K562 (cell line): Measurements from ENCODE around the gene HPCAL1. TPM values are rescaled to one million over a fixed set of nuclear protein-coding genes. Genes with fewer than 3 reads are reported as not detected.

Experiments used
- ARID3B ChIP-seq: fragments of 250-450 bp; sonication (Bioruptor Pico); IDR thresholded peaks from 2 replicates; pipeline ENCODE4 v1.4.0; 2020; ENCODE audit warnings: borderline replicate concordance
- CREB5 ChIP-seq: fragments of 250-450 bp; sonication (Bioruptor Pico); IDR thresholded peaks from 2 replicates; pipeline ENCODE4 v1.5.0; 2020; ENCODE audit warnings: mild to moderate bottlenecking
- DNMT1 ChIP-seq: fragments of 450-650 bp; IDR thresholded peaks from 2 replicates; pipeline ENCODE4 v1.6.1; 2016; ENCODE audit warnings: antibody characterized with exemption, mild to moderate bottlenecking
- ESRRA ChIP-seq: fragments of 450-650 bp; IDR thresholded peaks from 2 replicates; pipeline ENCODE4 v1.6.1; 2014; ENCODE audit warnings: low read depth, mild to moderate bottlenecking, moderate library complexity, borderline replicate concordance
- ETV6 ChIP-seq, 3 experiments: fragments of 150-350 bp in 1 of 3; sonication (generic) in 1 of 3; formaldehyde crosslinking in 1 of 3; IDR thresholded peaks; 2 replicates each; pipeline versions ENCODE4 v1.6.1 to v1.8.0; 2014 to 2022; ENCODE audit warnings: borderline replicate concordance in 2 of 3, low read depth in 2 of 3, antibody characterized with exemption in 1 of 3, low read length in 1 of 3, mild to moderate bottlenecking in 1 of 3, missing genetic modification reagents in 1 of 3
- FOXJ3 ChIP-seq: sonication (generic); formaldehyde crosslinking; IDR thresholded peaks from 2 replicates; pipeline ENCODE4 v1.4.0; 2020; ENCODE audit warnings: mild to moderate bottlenecking, missing genetic modification reagents
- HMGN3 ChIP-seq: IDR thresholded peaks from 2 replicates; pipeline ENCODE4 v1.6.1; 2011; ENCODE audit warnings: borderline replicate concordance, low read depth, mild to moderate bottlenecking, mixed read lengths, low read length; ENCODE audit not compliant: insufficient read length; ENCODE audit errors: extremely low read depth
- ILK ChIP-seq: fragments of 450-650 bp; IDR thresholded peaks from 2 replicates; pipeline ENCODE4 v1.6.1; 2016; ENCODE audit warnings: missing genetic modification characterization, low read depth, mild to moderate bottlenecking, missing compliant biosample characterization, moderate library complexity, borderline replicate concordance
- KDM1A ChIP-seq, 2 experiments: fragments of 450-650 bp; IDR thresholded peaks; 2 replicates each; pipeline ENCODE4 v1.6.1; 2016; ENCODE audit warnings: mild to moderate bottlenecking in 2 of 2
- KDM5B ChIP-seq: fragments of 200-600 bp; sonication (generic); IDR thresholded peaks from 2 replicates; pipeline ENCODE4 v1.6.1; 2012; ENCODE audit warnings: low read depth, mild to moderate bottlenecking, moderate library complexity, low read length, control low read depth, inconsistent platforms; ENCODE audit not compliant: insufficient replicate concordance
- KLF16 ChIP-seq: IDR thresholded peaks from 2 replicates; pipeline ENCODE4 v1.6.1; 2016; ENCODE audit warnings: antibody characterized with exemption
- MEIS2 ChIP-seq: fragments of 450-650 bp; IDR thresholded peaks from 2 replicates; pipeline ENCODE4 v1.6.1; 2014; ENCODE audit warnings: mild to moderate bottlenecking; ENCODE audit not compliant: partially characterized antibody
- NBN ChIP-seq: fragments of 450-650 bp; IDR thresholded peaks from 2 replicates; pipeline ENCODE4 v1.6.1; 2016; ENCODE audit warnings: low read depth, mild to moderate bottlenecking
- NELFE ChIP-seq: IDR thresholded peaks from 2 replicates; pipeline ENCODE4 v1.6.1; 2011; ENCODE audit warnings: mild to moderate bottlenecking; ENCODE audit not compliant: insufficient read depth, insufficient read length
- NFIX ChIP-seq: fragments of 250-450 bp; sonication (Bioruptor Pico); IDR thresholded peaks from 2 replicates; pipeline ENCODE4 v1.4.0; 2020; ENCODE audit warnings: low read depth, mild to moderate bottlenecking, moderate library complexity
- OTX1 ChIP-seq: fragments of 450-650 bp; formaldehyde crosslinking; IDR thresholded peaks from 2 replicates; pipeline ENCODE4 v1.4.0; 2022; ENCODE audit warnings: mild to moderate bottlenecking
- PHB2 ChIP-seq: fragments of 450-650 bp; IDR thresholded peaks from 2 replicates; pipeline ENCODE4 v1.6.1; 2017; ENCODE audit warnings: low read depth
- SMAD4 ChIP-seq: fragments of 250-450 bp; sonication (Bioruptor Pico); conservative IDR thresholded peaks from 2 replicates; pipeline ENCODE4 v1.8.0; 2021; ENCODE audit warnings: inconsistent platforms, mild to moderate bottlenecking, moderate library complexity
- U2AF1 ChIP-seq: fragments of 200-400 bp; formaldehyde crosslinking; optimal IDR thresholded peaks from 2 replicates; pipeline ENCODE3; 2017; ENCODE audit warnings: mild to moderate bottlenecking, low read depth, low read length, moderate library complexity
- ZNF143 ChIP-seq: sonication (generic); formaldehyde crosslinking; IDR thresholded peaks from 2 replicates; pipeline ENCODE4 v1.9.0; 2022; ENCODE audit warnings: mild to moderate bottlenecking, missing genetic modification reagents
- ZNF282 ChIP-seq: sonication (generic); formaldehyde crosslinking; IDR thresholded peaks from 2 replicates; pipeline ENCODE4 v1.8.1; 2023; ENCODE audit warnings: missing genetic modification reagents
- ZNF41 ChIP-seq: fragments of 250-450 bp; sonication (Bioruptor Pico); conservative IDR thresholded peaks from 2 replicates; pipeline ENCODE4 v1.4.0; 2020; ENCODE audit warnings: mild to moderate bottlenecking
- ZNF512 ChIP-seq: IDR thresholded peaks from 2 replicates; pipeline ENCODE4 v1.6.1; 2016; ENCODE audit warnings: missing genetic modification characterization, missing compliant biosample characterization
- ZNF830 ChIP-seq: fragments of 250-450 bp; sonication (Bioruptor Pico); IDR thresholded peaks from 2 replicates; pipeline ENCODE4 v1.5.0; 2021; ENCODE audit warnings: mild to moderate bottlenecking
- polyA plus RNA-seq, 8 experiments: library from polyadenylated mRNA; depleted of rRNA in 4 of 8; stranded (reverse) in 5 of 8; unstranded in 3 of 8; fragments of >200 nt; fragmentation: Nextera tagmentation in 2 of 8; fragmentation: Illumina TruSeq in 1 of 8; extraction: Ambion mirVana in 2 of 8; extraction: Trizol in 1 of 8; gene quantifications; 2 replicates each; pipeline versions ENCODE4 v1.2.1 to v1.2.3, GENCODE V29; 2011 to 2014; ENCODE audit warnings: inconsistent platforms in 1 of 8, missing spikeins in 1 of 8
- total RNA-seq, 7 experiments: library from RNA; depleted of rRNA in 6 of 7; stranded (reverse); fragments of >200 nt in 6 of 7; fragmentation: Illumina TruSeq in 2 of 7; extraction: Trizol in 2 of 7; gene quantifications; 2 replicates each; pipeline versions ENCODE4 v1.2.1 to v1.2.3, GENCODE V29; 2011 to 2021; ENCODE audit warnings: low replicate concordance in 1 of 7

HPCAL1 gene
- total and polyA plus RNA-seq, 9 of the 15 experiments (the other 6 are each of a cell fraction or from before 2014, with no cell fraction given): 2.7 to 65.5 (median 23.9) TPM

- peak; percentile 59; the same call in 1 of the 2 replicates for TF ChIP-seq SMAD4 (CRISPR knock-in tag)
- no peak for TF ChIP-seq ZNF512 (tag)
- TF ChIP-seq U2AF1: no peak
- TF ChIP-seq ARID3B (CRISPR knock-in tag): no peak
- TF ChIP-seq MEIS2: peak; percentile 71
- no peak for TF ChIP-seq ETV6 (IDR thresholded peaks at IDR 0.05; ENCODE audit: borderline replicate concordance in 1 of 2, low read depth in 2 of 2, low read length in 1 of 2)
- TF ChIP-seq ETV6 (CRISPR knock-in tag; IDR thresholded peaks at IDR 0.05; ENCODE audit: borderline replicate concordance): no peak
- peak; percentile 84 for TF ChIP-seq KLF16
- TF ChIP-seq ILK: no peak
- no peak for TF ChIP-seq CREB5 (CRISPR knock-in tag)
- peak; percentile 78 for TF ChIP-seq PHB2
- TF ChIP-seq KDM1A (IDR thresholded peaks at IDR 0.05): peak in 1 of 2 experiments; percentile 38; a peak in 1 of 4 replicates
- TF ChIP-seq OTX1 (CRISPR knock-in tag): no peak
- TF ChIP-seq NBN: peak; percentile 65
- no peak for TF ChIP-seq ZNF282 (CRISPR knock-in tag)
- no peak for TF ChIP-seq FOXJ3
- TF ChIP-seq ZNF830 (CRISPR knock-in tag): no peak
- TF ChIP-seq NFIX (CRISPR knock-in tag): no peak
- TF ChIP-seq HMGN3: peak; percentile 50
- no peak for TF ChIP-seq KDM5B
- TF ChIP-seq ESRRA: peak; percentile 83
- TF ChIP-seq ZNF143 (CRISPR knock-in tag): no peak
- no peak for TF ChIP-seq NELFE
- TF ChIP-seq ZNF41 (CRISPR knock-in tag): no peak
- no peak for TF ChIP-seq DNMT1
Measured at GRCh38 chr2:10369269-10370255, 66.9 kb downstream of the HPCAL1 start (continued).
